BJ (cell line): Measurements from ENCODE around the gene ONECUT3. TPM values are rescaled to one million over a fixed set of nuclear protein-coding genes. Genes with fewer than 3 reads are reported as not detected.
"Not testable (repeated sequence)": the region's sequence is repeated elsewhere in the genome, so short reads cannot be mapped to it uniquely, and the experiment has no call there.

Experiments used
- CTCF ChIA-PET: fragments of 350-600 bp; formaldehyde crosslinking; extraction: SDS; loops from one replicate; lab custom pipeline; 2021; ENCODE audit warnings: antibody characterized with exemption, inconsistent platforms; lab: Yijun Ruan, JAX
- POLR2A ChIA-PET: fragments of 300-600 bp; sonication (Branson Sonifier 250); formaldehyde crosslinking; extraction: SDS; loops from one replicate; lab custom pipeline; 2021; ENCODE audit warnings: antibody characterized with exemption; lab: Charles Lee
- DNase-seq: peaks from one replicate; pipeline ENCODE4 v3.0.0-alpha.2; 2011; ENCODE audit warnings: low read depth
- H3K27me3 ChIP-seq: 2 replicates; pipeline ENCODE4 v1.6.0; 2011; ENCODE audit warnings: low read length; ENCODE audit not compliant: control insufficient read depth, insufficient read depth
- H3K36me3 ChIP-seq: 2 replicates; pipeline ENCODE4 v1.5.1; 2011; ENCODE audit warnings: low read length; ENCODE audit not compliant: control insufficient read depth, insufficient read depth
- H3K4me3 ChIP-seq: 2 replicates; pipeline ENCODE4 v1.5.1; 2011; ENCODE audit warnings: low read depth, mild to moderate bottlenecking, control low read depth, low read length
- CTCF ChIP-seq: IDR thresholded peaks from 2 replicates; pipeline ENCODE4 v1.5.1; 2011; ENCODE audit warnings: low read depth, mild to moderate bottlenecking, control low read depth, inconsistent platforms, low read length, moderate library complexity; ENCODE audit not compliant: insufficient read depth
- polyA plus RNA-seq: library from polyadenylated mRNA; depleted of rRNA; stranded (reverse); fragments of >200 nt; gene quantifications from 2 replicates; pipeline ENCODE4 v1.2.3, GENCODE V29; 2011

Gene ONECUT3
- polyA plus RNA-seq, 1 experiment, result not detected

- Histone ChIP-seq H3K36me3 (no peaks in the 10 kb centered on the region), H3K27me3 (peaks cover 71% of the 10 kb centered on the region), H3K4me3 (no peak overlapping the region)
- CTCF ChIA-PET, result interaction anchor here (0.8 to 1.7 kb wide), 3 partner anchors 66 to 88 kb away, joined by 3 to 4 read pairs (median 4); no protein-coding TSS in a partner anchor
- DNase-seq, result no peak
- TF ChIP-seq CTCF, result no peak
- POLR2A ChIA-PET, result no interaction called here
Observed at GRCh38 chr19:1760020-1760419, 6.7 kb downstream of the ONECUT3 start.

- H3K36me3 ChIP-seq, H3K4me3 ChIP-seq, POLR2A ChIA-PET, DNase-seq: not testable (repeated sequence)
- peaks cover 73% of the 10 kb centered on the region for H3K27me3 ChIP-seq
- CTCF ChIA-PET, result interaction anchor here (0.8 to 2.0 kb wide), 4 partner anchors 65 to 206 kb away, joined by 3 to 10 read pairs (median 4); no protein-coding TSS in a partner anchor
Observed at GRCh38 chr19:1760786-1761527, 7.7 kb downstream of the ONECUT3 start.

GRCh38 chr19:1761528-1762242, 8.4 kb downstream of the ONECUT3 start:
- ChIA-PET POLR2A (no interaction called here), CTCF (interaction anchor here (1.2 to 2.0 kb wide), 2 partner anchors 89 to 207 kb away, joined by 3 to 10 read pairs; no protein-coding TSS in a partner anchor)
- Histone ChIP-seq H3K36me3 (no peaks in the 10 kb centered on the region), H3K27me3 (peaks cover 73% of the 10 kb centered on the region), H3K4me3 (no peak overlapping the region)
- no peak for TF ChIP-seq CTCF
- DNase-seq, result no peak

GRCh38 chr19:1762243-1763117, 9.2 kb downstream of the ONECUT3 start:
- Histone ChIP-seq H3K36me3 (no peaks in the 10 kb centered on the region), H3K27me3 (peaks cover 72% of the 10 kb centered on the region), H3K4me3 (no peak overlapping the region)
- CTCF ChIA-PET, result interaction anchor here (2.0 kb wide), 1 partner anchor 90 kb away, joined by 10 read pairs; no protein-coding TSS in a partner anchor
- DNase-seq, result no peak
- TF ChIP-seq CTCF, result no peak
- POLR2A ChIA-PET, result no interaction called here
